Endodermal cell (in vitro differentiated cells): ENCODE results near the gene DNMT3B. TPM values are rescaled to one million over a fixed set of nuclear protein-coding genes. Genes with fewer than 3 reads are reported as not detected.

Experiments
- DNase-seq: peaks from one replicate; pipeline ENCODE4 v3.0.0-alpha.2; 2017
- H3K27ac ChIP-seq: 2 replicates; pipeline ENCODE4 v1.5.1; 2013; ENCODE audit warnings: mild to moderate bottlenecking, low read depth, low read length, moderate library complexity
- H3K27me3 ChIP-seq: 2 replicates; pipeline ENCODE4 v1.6.1; 2013; ENCODE audit warnings: mild to moderate bottlenecking, low read length, moderate library complexity; ENCODE audit not compliant: insufficient read depth, control insufficient read depth, poor library complexity, severe bottlenecking
- H3K36me3 ChIP-seq: 2 replicates; pipeline ENCODE4 v1.7.0; 2013; ENCODE audit warnings: mild to moderate bottlenecking, low read length, moderate library complexity; ENCODE audit not compliant: control insufficient read depth, insufficient read depth
- H3K4me1 ChIP-seq: one replicate; pipeline ENCODE4 v1.7.0; 2013; ENCODE audit warnings: low read length; ENCODE audit not compliant: control insufficient read depth, insufficient read depth
- H3K4me3 ChIP-seq: 2 replicates; pipeline ENCODE4 v1.5.1; 2013; ENCODE audit warnings: mild to moderate bottlenecking, low read length, moderate library complexity
- H3K9ac ChIP-seq: 2 replicates; pipeline ENCODE4 v1.6.1; 2013; ENCODE audit warnings: mild to moderate bottlenecking, low read length, moderate library complexity; ENCODE audit not compliant: poor library complexity, severe bottlenecking; ENCODE audit errors: extremely low read depth
- H3K9me3 ChIP-seq: 2 replicates; pipeline ENCODE4 v1.6.1; 2013; ENCODE audit warnings: mild to moderate bottlenecking, low read length, moderate library complexity; ENCODE audit not compliant: control insufficient read depth
- H3K27ac Mint-ChIP-seq: 2 replicates; pipeline ENCODE4 v1.8.0; 2020; ENCODE audit warnings: mixed read lengths
- H3K27me3 Mint-ChIP-seq: 2 replicates; pipeline ENCODE4 v1.8.0; 2021; ENCODE audit warnings: mild to moderate bottlenecking, mixed read lengths; ENCODE audit not compliant: insufficient read depth
- H3K36me3 Mint-ChIP-seq: 2 replicates; pipeline ENCODE4 v1.8.0; 2020; ENCODE audit warnings: low read depth, mixed read lengths
- H3K4me1 Mint-ChIP-seq: 2 replicates; pipeline ENCODE4 v1.8.0; 2020; ENCODE audit warnings: mixed read lengths
- H3K4me3 Mint-ChIP-seq: 2 replicates; pipeline ENCODE4 v1.8.0; 2020; ENCODE audit warnings: mild to moderate bottlenecking, moderate library complexity, mixed read lengths
- H3K9me3 Mint-ChIP-seq: 2 replicates; pipeline ENCODE4 v1.8.0; 2020; ENCODE audit warnings: mild to moderate bottlenecking, mixed read lengths
- CTCF ChIP-seq: fragments of 200-600 bp; sonication (generic); conservative IDR thresholded peaks from 2 replicates; pipeline ENCODE4 v1.5.0; 2021; ENCODE audit warnings: antibody characterized with exemption, mild to moderate bottlenecking
- WGBS, 2 experiments: methylation state at CpG; one replicate each; pipeline versions ENCODE4 v1.1.5 to v1.1.7; 2013; ENCODE audit warnings: missing lambda C conversion rate in 2 of 2, mixed read lengths in 1 of 2; ENCODE audit not compliant: insufficient coverage in 1 of 2, insufficient read length in 1 of 2; 5-methylcytosine and 5-hydroxymethylcytosine counted together
- total RNA-seq, 2 donors: library from RNA; stranded (reverse); fragmentation: NEBNext Ultra II Directional in 1 of 2; extraction: Animal tissue kit (Norgen Biotek cat#: 25700) in 1 of 2; gene quantifications; 2 replicates in 1 of 2; 3 replicates in 1 of 2; pipeline ENCODE4 v1.2.1, GENCODE V29; 2021

Gene DNMT3B
- total RNA-seq, 2 donors from 2014 or later: 82.1 to 283 TPM

GRCh38 chr20:32839982-32840285 lies 77.7 kb downstream of the DNMT3B start:
- Mint-ChIP-seq H3K9me3 (no peaks in the 10 kb centered on the region), H3K4me3 (no peak overlapping the region), H3K36me3 (peaks cover 84% of the 10 kb centered on the region), H3K4me1 (peaks cover 3% of the 10 kb centered on the region), H3K27me3 (no peaks in the 10 kb centered on the region), H3K27ac (peak overlapping the region; percentile 48)
- H3K4me3 ChIP-seq: no peak overlapping the region
- no peaks in the 10 kb centered on the region for H3K4me1 ChIP-seq
- no peak overlapping the region for H3K9ac ChIP-seq
- no peak for DNase-seq
- H3K36me3 ChIP-seq: peaks cover 89% of the 10 kb centered on the region
- WGBS, 2 experiments: 97% methylated on average over 4 of the region's 4 CpGs
- H3K27me3 ChIP-seq: no peaks in the 10 kb centered on the region
- TF ChIP-seq CTCF: no peak
- H3K9me3 ChIP-seq: no peaks in the 10 kb centered on the region
- H3K27ac ChIP-seq: no peak overlapping the region

DNA sequence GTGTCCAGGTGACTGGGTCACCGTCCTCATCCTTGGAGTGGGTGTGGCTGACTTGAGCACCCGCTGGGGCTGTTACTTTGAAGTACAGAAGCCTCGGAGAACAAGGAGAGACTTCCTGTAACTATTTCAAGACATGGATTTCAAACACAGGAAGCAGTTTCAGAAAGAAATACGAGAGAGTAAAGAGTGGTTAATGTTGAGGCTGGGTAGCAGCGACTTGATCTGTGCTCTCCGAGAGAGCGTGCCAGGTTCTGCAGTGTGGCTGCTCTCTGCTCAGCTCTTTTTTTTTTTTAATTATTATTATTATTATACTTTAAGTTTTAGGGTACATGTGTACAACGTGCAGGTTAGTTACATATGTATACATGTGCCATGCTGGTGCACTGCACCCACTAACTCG lies 79.0 kb downstream of the DNMT3B start:
- Histone ChIP-seq H3K27ac (no peak overlapping the region), H3K4me1 (no peaks in the 10 kb centered on the region), H3K4me3 (no peak overlapping the region), H3K27me3 (no peaks in the 10 kb centered on the region), H3K9me3 (no peaks in the 10 kb centered on the region), H3K9ac (no peak overlapping the region), H3K36me3 (peaks cover 89% of the 10 kb centered on the region)
- Mint-ChIP-seq H3K9me3 (no peaks in the 10 kb centered on the region), H3K27ac (no peak overlapping the region), H3K36me3 (peaks cover 81% of the 10 kb centered on the region), H3K27me3 (no peaks in the 10 kb centered on the region), H3K4me1 (peaks cover 3% of the 10 kb centered on the region), H3K4me3 (no peak overlapping the region)
- 82 to 95% methylated on average over 3 to 5 of the region's 9 CpGs for WGBS, 2 experiments
- no peak for DNase-seq
- no peak for TF ChIP-seq CTCF

DNA sequence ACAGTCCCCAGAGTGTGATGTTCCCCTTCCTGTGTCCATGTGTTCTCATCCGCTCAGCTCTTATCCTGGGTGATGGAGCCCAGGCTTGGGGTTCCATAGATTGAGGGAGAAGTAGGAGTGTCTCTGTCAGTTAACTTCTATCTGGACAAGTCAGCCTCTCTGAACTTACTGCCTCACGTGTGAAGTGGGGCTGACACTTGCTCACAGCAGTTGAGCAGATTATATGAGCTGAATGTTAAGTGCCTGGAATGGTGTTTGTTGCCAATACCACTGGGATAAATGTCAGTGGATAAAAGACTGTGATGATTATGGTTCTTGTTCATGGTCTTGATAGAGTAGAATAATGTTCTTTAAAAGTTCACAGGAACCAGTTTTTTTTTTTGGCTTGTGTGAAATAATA lies 79.4 kb downstream of the DNMT3B start:
- no peak for DNase-seq
- peaks cover 81% of the 10 kb centered on the region for H3K36me3 Mint-ChIP-seq
- peaks cover 89% of the 10 kb centered on the region for H3K36me3 ChIP-seq
- H3K4me1 Mint-ChIP-seq: peaks cover 3% of the 10 kb centered on the region
- peak overlapping the region; percentile 69 for H3K27ac Mint-ChIP-seq
- TF ChIP-seq CTCF: no peak
- no peaks in the 10 kb centered on the region for H3K27me3 ChIP-seq
- no peak overlapping the region for H3K27ac ChIP-seq
- 48 to 71% methylated on average over 1 to 2 of the region's 2 CpGs for WGBS, 2 experiments
- no peak overlapping the region for H3K9ac ChIP-seq
- no peak overlapping the region for H3K4me3 ChIP-seq
- no peaks in the 10 kb centered on the region for H3K9me3 Mint-ChIP-seq
- H3K4me1 ChIP-seq: no peaks in the 10 kb centered on the region
- H3K27me3 Mint-ChIP-seq: no peaks in the 10 kb centered on the region
- H3K9me3 ChIP-seq: no peaks in the 10 kb centered on the region
- H3K4me3 Mint-ChIP-seq: no peak overlapping the region
